Measurements from ENCODE around the gene DELE1.

DELE1 gene

GRCh38 chr5:141876628-141877355 lies 46.9 kb upstream of the DELE1 start:
- POLR2A ChIA-PET: interaction anchor here (1.3 kb wide), 1 partner anchor 47 kb away, joined by 6 read pairs; the partner anchor contains the start of gene DELE1
- H3K4me1 ChIP-seq (ENCODE audit: control insufficient read depth, insufficient read depth, low read length): peaks cover 8% of the 10 kb centered on the region
- H3K27ac ChIP-seq (ENCODE audit: extremely low read depth, low read depth, low read length): no peak overlapping the region; the same call in 1 of the 2 replicates
- peak overlapping the region; percentile 38; the same call in 1 of the 2 replicates for H3K4me3 ChIP-seq (ENCODE audit: low read depth, low read length)
- CTCF ChIA-PET: interaction anchor here (0.6 to 10.1 kb wide), 7 partner anchors 14 to 183 kb away, joined by 3 to 104 read pairs (median 10); no protein-coding TSS in a partner anchor
- no peaks in the 10 kb centered on the region for H3K9me3 ChIP-seq (ENCODE audit: control insufficient read depth, insufficient read depth, low read depth, low read length)
- no peaks in the 10 kb centered on the region for H3K36me3 ChIP-seq (ENCODE audit: control insufficient read depth in 2 of 2, insufficient read depth in 1 of 2, low read length in 2 of 2)
- no peak for TF ChIP-seq TRIM28 (IDR thresholded peaks at IDR 0.05; ENCODE audit: borderline replicate concordance, low read length)
- no peak; the same call in 1 of the 2 replicates for TF ChIP-seq SP7 (tag by site-specific recombination; IDR thresholded peaks at IDR 0.05)
- TF ChIP-seq ZNF248 (tag by site-specific recombination; IDR thresholded peaks at IDR 0.05): no peak
- 0 out of 2 replicates have a peak, but pooled peaks have one; percentile 14 for TF ChIP-seq SP3 (tag by site-specific recombination; IDR thresholded peaks at IDR 0.05)
- TF ChIP-seq BCL11B (tag by site-specific recombination; IDR thresholded peaks at IDR 0.05; ENCODE audit: low read depth): no peak
- TF ChIP-seq ZNF223 (tag by site-specific recombination; IDR thresholded peaks at IDR 0.05): no peak
- no peak for TF ChIP-seq BCL6B (tag by site-specific recombination; IDR thresholded peaks at IDR 0.05)
- no peak for TF ChIP-seq HOXD13 (CRISPR knock-in tag; IDR thresholded peaks at IDR 0.05; ENCODE audit: borderline replicate concordance)
- no peak for TF ChIP-seq ZFP3 (tag by site-specific recombination; IDR thresholded peaks at IDR 0.05; ENCODE audit: low read depth)
- TF ChIP-seq KLF17 (tag by site-specific recombination; IDR thresholded peaks at IDR 0.05): no peak; the same call in 1 of the 2 replicates
- TF ChIP-seq TSHZ1 (tag by site-specific recombination; IDR thresholded peaks at IDR 0.05; ENCODE audit: borderline replicate concordance): no peak
- TF ChIP-seq ZNF416 (tag by site-specific recombination; IDR thresholded peaks at IDR 0.05): no peak
- TF ChIP-seq ZNF707 (tag by site-specific recombination; IDR thresholded peaks at IDR 0.05): no peak
- TF ChIP-seq ATF2 (tag by site-specific recombination; IDR thresholded peaks at IDR 0.05; ENCODE audit: low read depth): no peak
- TF ChIP-seq ZNF184 (tag by site-specific recombination; IDR thresholded peaks at IDR 0.05): no peak
- TF ChIP-seq ZBTB44 (tag by site-specific recombination; IDR thresholded peaks at IDR 0.05): no peak
- no peak for TF ChIP-seq ZNF354C (tag by site-specific recombination; IDR thresholded peaks at IDR 0.05; ENCODE audit: borderline replicate concordance, low read depth)
- TF ChIP-seq ZNF362 (tag by site-specific recombination; IDR thresholded peaks at IDR 0.05): no peak
- TF ChIP-seq KLF1 (tag by site-specific recombination; IDR thresholded peaks at IDR 0.05): peak; percentile 85
- no peak for TF ChIP-seq ZNF132 (tag by site-specific recombination; IDR thresholded peaks at IDR 0.05; ENCODE audit: borderline replicate concordance)
- no peak for TF ChIP-seq ZNF114 (tag by site-specific recombination; IDR thresholded peaks at IDR 0.05)
- no peak for TF ChIP-seq ZNF488 (tag by site-specific recombination; IDR thresholded peaks at IDR 0.05)
- TF ChIP-seq KLF9 (tag by site-specific recombination; IDR thresholded peaks at IDR 0.05; ENCODE audit: low read depth): no peak; the same call in 1 of the 2 replicates
- no peak for TF ChIP-seq OSR2 (tag by site-specific recombination; IDR thresholded peaks at IDR 0.05)
- peak; percentile 100; the same call in 1 of the 2 replicates for TF ChIP-seq ZNF2 (tag by site-specific recombination; IDR thresholded peaks at IDR 0.05)
- no peak for TF ChIP-seq HOXA7 (CRISPR knock-in tag; IDR thresholded peaks at IDR 0.05; ENCODE audit: borderline replicate concordance)
- no peak for TF ChIP-seq ZNF629 (tag by site-specific recombination; IDR thresholded peaks at IDR 0.05)

All from HEK293 (cell line).